SK-N-SH (cell line): ENCODE results near the gene STAC. TPM values are rescaled to one million over a fixed set of nuclear protein-coding genes. Genes with fewer than 3 reads are reported as not detected.

Experiments used
- CTCF ChIA-PET: fragments of 300-600, 350-600 bp; formaldehyde crosslinking; extraction: SDS; loops from one replicate; lab custom pipeline; 2021; lab: Yijun Ruan, JAX
- POLR2A ChIA-PET: fragments of 350-600 bp; sonication (Branson Sonifier 250); formaldehyde crosslinking; extraction: SDS; loops from one replicate; lab custom pipeline; 2020; ENCODE audit warnings: antibody characterized with exemption, inconsistent platforms; lab: Yijun Ruan, JAX
- DNase-seq: peaks from one replicate; pipeline ENCODE4 v3.0.0; 2012
- H2AFZ ChIP-seq: fragments of 200-600 bp; sonication (generic); 2 replicates; pipeline ENCODE4 v1.8.1; 2016; ENCODE audit warnings: antibody characterized with exemption, mild to moderate bottlenecking, low read depth
- H3F3A ChIP-seq: fragments of 200-600 bp; sonication (generic); replicated peaks from 2 replicates; pipeline ENCODE3; 2016; ENCODE audit warnings: antibody characterized with exemption, mild to moderate bottlenecking; ENCODE audit not compliant: insufficient read depth
- H3K27ac ChIP-seq, 2 experiments: fragments of 200-500 bp in 1 of 2; fragments of 200-600 bp in 1 of 2; sonication (Bioruptor generic) in 1 of 2; sonication (generic), shearing (Covaris generic) in 1 of 2; 2 replicates each; pipeline versions ENCODE4 v1.5.1 to v1.6.1; 2014 to 2016; ENCODE audit warnings: low read depth in 2 of 2, inconsistent platforms in 1 of 2, low read length in 1 of 2, mild to moderate bottlenecking in 1 of 2, mixed read lengths in 1 of 2
- H3K27me3 ChIP-seq: fragments of 200-600 bp; sonication (generic), shearing (Covaris generic); 2 replicates; pipeline ENCODE4 v1.6.1; 2016; ENCODE audit warnings: mixed run types; ENCODE audit not compliant: insufficient read depth
- H3K36me3 ChIP-seq, 2 experiments: fragments of 200-500 bp in 1 of 2; fragments of 200-600 bp in 1 of 2; sonication (Bioruptor generic) in 1 of 2; sonication (generic) in 1 of 2; replicated peaks in 1 of 2; 2 replicates each; pipeline versions ENCODE3 to v1.5.1; 2014 to 2016; ENCODE audit warnings: low read length in 1 of 2, mild to moderate bottlenecking in 1 of 2; ENCODE audit not compliant: insufficient read depth in 2 of 2, control insufficient read depth in 1 of 2
- H3K4me1 ChIP-seq, 2 experiments: fragments of 200-500 bp in 1 of 2; fragments of 200-600 bp in 1 of 2; sonication (Bioruptor generic) in 1 of 2; sonication (generic), shearing (Covaris generic) in 1 of 2; 2 replicates each; pipeline versions ENCODE4 v1.5.1 to v1.6.1; 2014 to 2016; ENCODE audit warnings: low read depth in 1 of 2, low read length in 1 of 2, mixed run types in 1 of 2; ENCODE audit not compliant: insufficient read depth in 2 of 2, control insufficient read depth in 1 of 2
- H3K4me2 ChIP-seq: fragments of 200-600 bp; sonication (generic), shearing (Covaris generic); 2 replicates; pipeline ENCODE4 v1.6.1; 2017; ENCODE audit warnings: mixed run types
- H3K4me3 ChIP-seq, 2 experiments: fragments of 200-500 bp in 1 of 2; fragments of 200-600 bp in 1 of 2; sonication (Bioruptor generic) in 1 of 2; sonication (generic), shearing (Covaris generic) in 1 of 2; 2 replicates each; pipeline versions ENCODE4 v1.5.1 to v1.8.1; 2014 to 2016; ENCODE audit warnings: low read depth in 2 of 2, inconsistent platforms in 1 of 2, low read length in 1 of 2, mild to moderate bottlenecking in 1 of 2, mixed read lengths in 1 of 2, moderate library complexity in 1 of 2
- H3K79me2 ChIP-seq: fragments of 200-600 bp; sonication (generic); 2 replicates; pipeline ENCODE4 v1.8.1; 2017; ENCODE audit warnings: mild to moderate bottlenecking; ENCODE audit not compliant: insufficient read depth
- H3K9ac ChIP-seq: fragments of 200-600 bp; sonication (generic); 2 replicates; pipeline ENCODE4 v1.6.1; 2017; ENCODE audit warnings: mixed run types
- H3K9me2 ChIP-seq: fragments of 200-600 bp; sonication (generic); 2 replicates; pipeline ENCODE4 v1.6.1; 2017; ENCODE audit warnings: mixed run types
- H3K9me3 ChIP-seq: fragments of 200-600 bp; sonication (generic); 2 replicates; pipeline ENCODE4 v1.6.1; 2017; ENCODE audit warnings: mixed run types, mild to moderate bottlenecking, moderate library complexity
- H4K20me1 ChIP-seq: fragments of 200-600 bp; sonication (generic); 2 replicates; pipeline ENCODE4 v1.6.1; 2017; ENCODE audit warnings: mild to moderate bottlenecking, mixed run types; ENCODE audit not compliant: insufficient read depth
- CHD2 ChIP-seq: fragments of 150-350 bp; IDR thresholded peaks from 2 replicates; pipeline ENCODE4 v1.6.1; 2018; ENCODE audit warnings: low read length; ENCODE audit not compliant: partially characterized antibody
- CTCF ChIP-seq: fragments of 200-600 bp; sonication (generic); IDR thresholded peaks from 2 replicates; pipeline ENCODE4 v1.6.1; 2017; ENCODE audit warnings: antibody characterized with exemption, mild to moderate bottlenecking, moderate library complexity
- ELF1 ChIP-seq: IDR thresholded peaks from 2 replicates; pipeline ENCODE4 v1.4.0; 2012
- EP300 ChIP-seq, 2 experiments: IDR thresholded peaks; 2 replicates each; pipeline versions ENCODE4 v1.4.0 to v1.6.1; 2012; ENCODE audit warnings: borderline replicate concordance in 1 of 2, low read depth in 1 of 2, low read length in 1 of 2
- MAX ChIP-seq: IDR thresholded peaks from 2 replicates; pipeline ENCODE4 v1.4.0; 2012; ENCODE audit warnings: low read depth
- NFIC ChIP-seq: IDR thresholded peaks from 2 replicates; pipeline ENCODE4 v1.4.0; 2012; ENCODE audit warnings: borderline replicate concordance
- NRF1 ChIP-seq: IDR thresholded peaks from 2 replicates; pipeline ENCODE4 v1.6.1; 2012; ENCODE audit warnings: low read depth, mild to moderate bottlenecking, low read length
- POLR2AphosphoS5 ChIP-seq: IDR thresholded peaks from 2 replicates; pipeline ENCODE4 v1.6.1; 2012; ENCODE audit warnings: low read depth, low read length
- RXRA ChIP-seq: IDR thresholded peaks from 2 replicates; pipeline ENCODE4 v1.4.0; 2012; ENCODE audit warnings: low read depth, mild to moderate bottlenecking, borderline replicate concordance
- SMC3 ChIP-seq: IDR thresholded peaks from 2 replicates; pipeline ENCODE4 v1.6.1; 2012; ENCODE audit warnings: low read depth, low read length, improper control_type of control experiment
- TEAD4 ChIP-seq: IDR thresholded peaks from 2 replicates; pipeline ENCODE4 v1.4.0; 2012; ENCODE audit warnings: mild to moderate bottlenecking, borderline replicate concordance; ENCODE audit not compliant: insufficient read depth
- YY1 ChIP-seq: IDR thresholded peaks from 2 replicates; pipeline ENCODE4 v1.4.0; 2012; ENCODE audit warnings: low read depth, mild to moderate bottlenecking
- WGBS: methylation state at CpG from one replicate; pipeline ENCODE4 v1.1.6; 2017; ENCODE audit warnings: low lambda C conversion rate; 5-methylcytosine and 5-hydroxymethylcytosine counted together
- polyA plus RNA-seq, 3 experiments: library from polyadenylated mRNA; depleted of rRNA; stranded (reverse); fragments of >200 nt; gene quantifications; 2 replicates each; pipeline ENCODE4 v1.2.3, GENCODE V29; 2012
- TF ChIP-seq, protein P1 (sequence below): fragments of 150-350 bp; IDR thresholded peaks from 2 replicates; pipeline ENCODE4 v1.6.1; 2017; ENCODE audit warnings: antibody characterized with exemption, low read length, low read depth, borderline replicate concordance
- TF ChIP-seq, protein P2 (sequence below): IDR thresholded peaks from 2 replicates; pipeline ENCODE4; 2012

STAC gene
- polyA plus RNA-seq, 1 of the 3 experiments (the other 2 are of a cell fraction): 25.0 TPM

DNA sequence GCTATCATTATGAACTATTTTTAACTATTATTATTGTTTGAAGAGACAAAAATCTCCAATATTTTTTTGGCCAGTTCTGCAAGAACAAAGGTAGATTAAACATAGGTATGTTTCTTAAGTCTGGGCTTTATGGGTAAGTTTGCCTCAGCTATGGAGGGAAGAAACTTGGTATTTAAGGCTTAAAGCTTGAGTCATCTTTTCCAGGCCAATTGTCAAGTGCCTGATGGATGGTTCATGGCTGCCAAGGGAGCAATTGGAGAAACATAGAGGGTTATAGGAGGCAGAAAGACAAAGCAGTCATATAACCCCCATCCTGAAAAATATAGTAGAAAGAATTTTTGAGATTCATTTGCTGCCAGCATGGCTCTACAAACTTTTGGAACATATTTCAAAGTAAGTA, 7.2 kb upstream of the STAC start (continued):
- peak; percentile 56; the same call in 1 of the 2 replicates for TF ChIP-seq YY1
- TF ChIP-seq RXRA: peak; percentile 67; the same call in 1 of the 2 replicates
- TF ChIP-seq NFIC: peak; percentile 94
- TF ChIP-seq, protein P1, sequence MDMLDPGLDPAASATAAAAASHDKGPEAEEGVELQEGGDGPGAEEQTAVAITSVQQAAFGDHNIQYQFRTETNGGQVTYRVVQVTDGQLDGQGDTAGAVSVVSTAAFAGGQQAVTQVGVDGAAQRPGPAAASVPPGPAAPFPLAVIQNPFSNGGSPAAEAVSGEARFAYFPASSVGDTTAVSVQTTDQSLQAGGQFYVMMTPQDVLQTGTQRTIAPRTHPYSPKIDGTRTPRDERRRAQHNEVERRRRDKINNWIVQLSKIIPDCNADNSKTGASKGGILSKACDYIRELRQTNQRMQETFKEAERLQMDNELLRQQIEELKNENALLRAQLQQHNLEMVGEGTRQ: no peak
- no peak for TF ChIP-seq CTCF
- no peak for TF ChIP-seq SMC3
- TF ChIP-seq, protein P2, sequence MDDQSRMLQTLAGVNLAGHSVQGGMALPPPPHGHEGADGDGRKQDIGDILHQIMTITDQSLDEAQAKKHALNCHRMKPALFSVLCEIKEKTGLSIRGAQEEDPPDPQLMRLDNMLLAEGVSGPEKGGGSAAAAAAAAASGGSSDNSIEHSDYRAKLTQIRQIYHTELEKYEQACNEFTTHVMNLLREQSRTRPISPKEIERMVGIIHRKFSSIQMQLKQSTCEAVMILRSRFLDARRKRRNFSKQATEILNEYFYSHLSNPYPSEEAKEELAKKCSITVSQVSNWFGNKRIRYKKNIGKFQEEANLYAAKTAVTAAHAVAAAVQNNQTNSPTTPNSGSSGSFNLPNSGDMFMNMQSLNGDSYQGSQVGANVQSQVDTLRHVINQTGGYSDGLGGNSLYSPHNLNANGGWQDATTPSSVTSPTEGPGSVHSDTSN: peak; percentile 97
- TF ChIP-seq EP300 (IDR thresholded peaks at IDR 0.05; ENCODE audit: borderline replicate concordance in 1 of 2, low read depth in 1 of 2, low read length in 1 of 2): peak in 1 of 2 experiments; percentile 87; a peak in 2 of 4 replicates
- peak; percentile 57; the same call in 1 of the 2 replicates for TF ChIP-seq TEAD4

GRCh38 chr3:36373666-36374065, 6.6 kb upstream of the STAC start:
- Histone ChIP-seq H3K36me3 (no peaks in the 10 kb centered on the region), H3K79me2 (no peaks in the 10 kb centered on the region), H3K4me1 (peaks cover 2 to 12% of the 10 kb centered on the region in 2 experiments), H3K9ac (peak overlapping the region; percentile 64; the same call in 1 of the 2 replicates), H3K9me3 (no peaks in the 10 kb centered on the region), H3F3A (peaks cover 31% of the 10 kb centered on the region), H3K27ac (peak overlapping the region; percentile 53 to 98), H3K9me2 (no peaks in the 10 kb centered on the region), H3K4me3 (no peak overlapping the region), H4K20me1 (no peaks in the 10 kb centered on the region), H3K27me3 (no peaks in the 10 kb centered on the region), H3K4me2 (peak overlapping the region; percentile 63), H2AFZ (peak overlapping the region; percentile 10; the same call in 1 of the 2 replicates)
- ChIA-PET CTCF (interaction anchor here (0.7 to 1.1 kb wide), 2 partner anchors 19 to 172 kb away, joined by 3 read pairs; no protein-coding TSS in a partner anchor), POLR2A (no interaction called here)
- 70% methylated on average over 3 of the region's 3 CpGs for WGBS
- DNase-seq: no peak
- TF ChIP-seq POLR2AphosphoS5: no peak
- TF ChIP-seq MAX: no peak
- no peak for TF ChIP-seq CHD2
- TF ChIP-seq, protein P2: no peak
- no peak for TF ChIP-seq ELF1
- no peak for TF ChIP-seq NRF1
